ENCODE measurements around the gene SRRM5.

SRRM5 gene

DNA sequence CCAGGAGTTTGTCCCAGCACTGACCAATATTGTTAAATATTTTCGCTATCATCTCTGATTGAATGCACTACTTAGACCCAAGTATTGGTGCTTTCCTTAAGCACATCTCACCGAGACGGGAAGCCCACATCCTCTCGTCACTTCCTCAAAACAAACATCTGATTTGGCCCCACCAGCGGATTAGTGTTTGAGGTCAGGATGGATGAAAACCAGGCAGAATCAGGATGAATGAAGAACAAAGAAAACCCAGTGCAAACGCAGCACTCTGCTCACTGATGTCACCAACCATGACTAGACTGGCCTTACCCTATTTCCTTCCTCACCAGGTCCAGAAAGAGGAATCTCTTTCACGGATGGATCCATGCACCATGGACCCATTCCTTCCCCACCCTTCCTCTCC lies 52.1 kb downstream of the SRRM5 start:
- in situ Hi-C loops (cut with HindIII; ENCODE audit: low sequenced_read_pairs) = no loop called here
